ENCODE measurements around the gene PRKN. TPM values are rescaled to one million over a fixed set of nuclear protein-coding genes. Genes with fewer than 3 reads are reported as not detected.

PRKN gene
- total and polyA plus RNA-seq, 9 of the 15 experiments (the other 6 are each of a cell fraction or from before 2014, with no cell fraction given), result 0.03 to 0.96 (median 0.15) TPM; not detected in 2

DNA sequence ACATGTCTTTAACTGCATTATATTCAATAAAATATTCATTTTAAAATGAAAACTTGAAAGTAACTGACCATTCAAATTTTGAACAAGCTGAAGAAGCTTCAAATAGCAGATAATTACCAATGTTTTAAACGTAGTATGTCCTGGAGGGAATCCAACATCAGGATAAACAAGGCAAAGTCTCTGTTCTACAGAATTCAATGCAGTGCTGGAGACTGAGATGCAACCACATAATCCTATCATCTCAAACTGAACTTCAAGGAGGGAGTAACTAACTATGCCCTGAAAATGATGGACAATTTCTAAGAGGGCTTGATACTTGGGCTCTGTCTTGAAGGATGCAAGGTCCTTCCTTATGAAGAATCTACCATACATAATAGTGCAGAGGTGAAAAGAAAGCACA is 100.7 kb downstream of the PRKN start:
- H3K9me1 ChIP-seq (ENCODE audit: control insufficient read depth, insufficient read depth, low read length), result no peaks in the 10 kb centered on the region
- H3K27me3 ChIP-seq (ENCODE audit: control insufficient read depth in 2 of 2, insufficient read depth in 2 of 2, low read length in 2 of 2), result no peaks in the 10 kb centered on the region
- H3K4me1 ChIP-seq (replicated peaks in 1 of 2; ENCODE audit: control insufficient read depth in 2 of 2, insufficient read depth in 2 of 2, low read length in 2 of 2), result no peaks in the 10 kb centered on the region
- WGBS (ENCODE audit: insufficient coverage, low coverage, missing lambda C conversion rate), result 0% methylated on average over 1 of the region's 1 CpG
- H3K79me2 ChIP-seq (ENCODE audit: control insufficient read depth, insufficient read depth, low read length), result no peaks in the 10 kb centered on the region
- H3K9me3 ChIP-seq (replicated peaks; ENCODE audit: control insufficient read depth, insufficient read depth, low read depth, low read length), result no peaks in the 10 kb centered on the region
- POLR2A ChIA-PET, result no interaction called here
- H3K36me3 ChIP-seq (ENCODE audit: control insufficient read depth, insufficient read depth, low read length), result no peaks in the 10 kb centered on the region
- H3K27ac ChIP-seq (ENCODE audit: extremely low read depth, low read depth, low read length), result no peak overlapping the region
- ATAC-seq (no peak), DNase-seq (ENCODE audit: extremely low read depth in 1 of 4, low spot score in 3 of 4) (no peak), FAIRE-seq (no peak)
- in situ Hi-C loops (cut with MboI) (no loop called here), intact Hi-C loops (cut with micrococcal nuclease) (no loop called here)
- H4K20me1 ChIP-seq (replicated peaks; ENCODE audit: control insufficient read depth, insufficient read depth, low read length), result no peaks in the 10 kb centered on the region
- no peak overlapping the region for H3K4me3 ChIP-seq
- BruUV-seq (replicated peaks), result no TSS peak
- H3K4me2 ChIP-seq (ENCODE audit: insufficient read depth, low read length), result no peak overlapping the region
- CTCF ChIA-PET (ENCODE audit: low intra/inter-chr PET ratio), result no interaction called here
- H2AFZ ChIP-seq (ENCODE audit: low read depth, low read length), result no peak overlapping the region
- no peak overlapping the region for H3K9ac ChIP-seq (ENCODE audit: insufficient read depth in 1 of 2, low read depth in 2 of 2, low read length in 2 of 2)
- TF ChIP-seq ZNF143 (CRISPR knock-in tag; IDR thresholded peaks at IDR 0.05), result no peak
- no peak for TF ChIP-seq ZNF175 (CRISPR knock-in tag; IDR thresholded peaks at IDR 0.05; ENCODE audit: low read depth)
- no peak for TF ChIP-seq ZNF253 (CRISPR knock-in tag; conservative IDR thresholded peaks at IDR 0.05)
- TF ChIP-seq, protein P1, sequence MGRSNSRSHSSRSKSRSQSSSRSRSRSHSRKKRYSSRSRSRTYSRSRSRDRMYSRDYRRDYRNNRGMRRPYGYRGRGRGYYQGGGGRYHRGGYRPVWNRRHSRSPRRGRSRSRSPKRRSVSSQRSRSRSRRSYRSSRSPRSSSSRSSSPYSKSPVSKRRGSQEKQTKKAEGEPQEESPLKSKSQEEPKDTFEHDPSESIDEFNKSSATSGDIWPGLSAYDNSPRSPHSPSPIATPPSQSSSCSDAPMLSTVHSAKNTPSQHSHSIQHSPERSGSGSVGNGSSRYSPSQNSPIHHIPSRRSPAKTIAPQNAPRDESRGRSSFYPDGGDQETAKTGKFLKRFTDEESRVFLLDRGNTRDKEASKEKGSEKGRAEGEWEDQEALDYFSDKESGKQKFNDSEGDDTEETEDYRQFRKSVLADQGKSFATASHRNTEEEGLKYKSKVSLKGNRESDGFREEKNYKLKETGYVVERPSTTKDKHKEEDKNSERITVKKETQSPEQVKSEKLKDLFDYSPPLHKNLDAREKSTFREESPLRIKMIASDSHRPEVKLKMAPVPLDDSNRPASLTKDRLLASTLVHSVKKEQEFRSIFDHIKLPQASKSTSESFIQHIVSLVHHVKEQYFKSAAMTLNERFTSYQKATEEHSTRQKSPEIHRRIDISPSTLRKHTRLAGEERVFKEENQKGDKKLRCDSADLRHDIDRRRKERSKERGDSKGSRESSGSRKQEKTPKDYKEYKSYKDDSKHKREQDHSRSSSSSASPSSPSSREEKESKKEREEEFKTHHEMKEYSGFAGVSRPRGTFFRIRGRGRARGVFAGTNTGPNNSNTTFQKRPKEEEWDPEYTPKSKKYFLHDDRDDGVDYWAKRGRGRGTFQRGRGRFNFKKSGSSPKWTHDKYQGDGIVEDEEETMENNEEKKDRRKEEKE (IDR thresholded peaks at IDR 0.05; ENCODE audit: borderline replicate concordance in 1 of 2, control insufficient read depth in 1 of 2, low read depth in 2 of 2, low read length in 1 of 2), result no peak
- TF ChIP-seq ETV5 (CRISPR knock-in tag; IDR thresholded peaks at IDR 0.05; ENCODE audit: low read depth), result no peak
- no peak for TF ChIP-seq ZNF311 (CRISPR knock-in tag; IDR thresholded peaks at IDR 0.05)
- TF ChIP-seq TFAM (CRISPR knock-in tag; conservative IDR thresholded peaks at IDR 0.05), result no peak
- TF ChIP-seq, protein P2, sequence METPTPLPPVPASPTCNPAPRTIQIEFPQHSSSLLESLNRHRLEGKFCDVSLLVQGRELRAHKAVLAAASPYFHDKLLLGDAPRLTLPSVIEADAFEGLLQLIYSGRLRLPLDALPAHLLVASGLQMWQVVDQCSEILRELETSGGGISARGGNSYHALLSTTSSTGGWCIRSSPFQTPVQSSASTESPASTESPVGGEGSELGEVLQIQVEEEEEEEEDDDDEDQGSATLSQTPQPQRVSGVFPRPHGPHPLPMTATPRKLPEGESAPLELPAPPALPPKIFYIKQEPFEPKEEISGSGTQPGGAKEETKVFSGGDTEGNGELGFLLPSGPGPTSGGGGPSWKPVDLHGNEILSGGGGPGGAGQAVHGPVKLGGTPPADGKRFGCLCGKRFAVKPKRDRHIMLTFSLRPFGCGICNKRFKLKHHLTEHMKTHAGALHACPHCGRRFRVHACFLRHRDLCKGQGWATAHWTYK (CRISPR knock-in tag; IDR thresholded peaks at IDR 0.05), result no peak
- TF ChIP-seq, protein P3, sequence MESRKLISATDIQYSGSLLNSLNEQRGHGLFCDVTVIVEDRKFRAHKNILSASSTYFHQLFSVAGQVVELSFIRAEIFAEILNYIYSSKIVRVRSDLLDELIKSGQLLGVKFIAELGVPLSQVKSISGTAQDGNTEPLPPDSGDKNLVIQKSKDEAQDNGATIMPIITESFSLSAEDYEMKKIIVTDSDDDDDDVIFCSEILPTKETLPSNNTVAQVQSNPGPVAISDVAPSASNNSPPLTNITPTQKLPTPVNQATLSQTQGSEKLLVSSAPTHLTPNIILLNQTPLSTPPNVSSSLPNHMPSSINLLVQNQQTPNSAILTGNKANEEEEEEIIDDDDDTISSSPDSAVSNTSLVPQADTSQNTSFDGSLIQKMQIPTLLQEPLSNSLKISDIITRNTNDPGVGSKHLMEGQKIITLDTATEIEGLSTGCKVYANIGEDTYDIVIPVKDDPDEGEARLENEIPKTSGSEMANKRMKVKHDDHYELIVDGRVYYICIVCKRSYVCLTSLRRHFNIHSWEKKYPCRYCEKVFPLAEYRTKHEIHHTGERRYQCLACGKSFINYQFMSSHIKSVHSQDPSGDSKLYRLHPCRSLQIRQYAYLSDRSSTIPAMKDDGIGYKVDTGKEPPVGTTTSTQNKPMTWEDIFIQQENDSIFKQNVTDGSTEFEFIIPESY (CRISPR knock-in tag; IDR thresholded peaks at IDR 0.05), result no peak
- TF ChIP-seq SAP30 (IDR thresholded peaks at IDR 0.05; ENCODE audit: borderline replicate concordance, insufficient read depth, low read depth, low read length, poor library complexity, severe bottlenecking), result no peak
- TF ChIP-seq CBX8 (IDR thresholded peaks at IDR 0.05; ENCODE audit: borderline replicate concordance, extremely low read depth, low read depth, low read length, poor library complexity, severe bottlenecking), result no peak
- TF ChIP-seq ZNF717 (CRISPR knock-in tag; IDR thresholded peaks at IDR 0.05), result no peak
- no peak for TF ChIP-seq ZNF695 (CRISPR knock-in tag; IDR thresholded peaks at IDR 0.05)
- no peak for TF ChIP-seq ZKSCAN3 (CRISPR knock-in tag; IDR thresholded peaks at IDR 0.05)
- no peak for TF ChIP-seq JUNB (CRISPR knock-in tag; conservative IDR thresholded peaks at IDR 0.05)
- TF ChIP-seq ETV6 (IDR thresholded peaks at IDR 0.05; ENCODE audit: borderline replicate concordance in 1 of 2, low read depth in 2 of 2, low read length in 1 of 2), result no peak
- TF ChIP-seq ETV6 (CRISPR knock-in tag; IDR thresholded peaks at IDR 0.05; ENCODE audit: borderline replicate concordance), result no peak
